Measurements from ENCODE around the gene MYBBP1A.
A peak's percentile ranks its signal among the peaks of the same experiment; 100 is the strongest.

MYBBP1A gene

DNA sequence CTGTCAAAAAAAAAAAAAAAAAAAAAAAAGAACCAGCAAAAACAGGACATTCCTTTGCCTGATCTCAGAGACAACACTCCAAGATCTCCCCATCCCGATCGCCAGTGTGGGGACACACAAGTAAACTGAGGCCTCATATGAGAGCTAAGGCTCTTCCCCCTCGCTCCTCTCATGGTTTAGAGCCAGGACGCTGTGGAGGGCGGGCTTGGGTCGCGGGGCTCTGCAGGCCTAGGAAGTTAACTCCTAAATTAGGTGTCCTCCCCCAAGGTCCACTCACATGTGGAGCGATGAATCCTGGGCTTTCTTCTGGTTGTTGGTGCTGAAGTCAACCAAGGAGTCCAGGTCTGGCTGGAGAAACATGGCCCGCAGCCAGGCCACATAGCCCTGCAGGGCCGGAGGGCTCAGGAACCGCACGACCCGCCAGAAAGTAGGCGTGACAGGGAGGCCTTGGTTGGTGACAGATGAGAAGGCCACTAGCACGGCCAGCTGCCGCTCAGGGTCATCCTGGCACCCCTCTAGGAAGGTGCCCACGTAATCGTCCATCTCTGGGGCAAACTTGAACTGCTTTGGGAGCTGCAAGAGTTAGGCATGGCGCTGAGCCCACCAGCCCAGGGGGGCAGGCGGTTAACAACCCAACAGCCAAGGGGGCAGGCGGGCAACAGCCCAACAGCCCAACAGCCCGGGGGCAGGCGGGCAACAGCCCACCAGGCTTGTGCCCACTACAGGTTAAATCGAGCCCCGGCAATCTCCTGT lies 5.2 kb downstream of the MYBBP1A start:
- no peak for DNase-seq

DNA sequence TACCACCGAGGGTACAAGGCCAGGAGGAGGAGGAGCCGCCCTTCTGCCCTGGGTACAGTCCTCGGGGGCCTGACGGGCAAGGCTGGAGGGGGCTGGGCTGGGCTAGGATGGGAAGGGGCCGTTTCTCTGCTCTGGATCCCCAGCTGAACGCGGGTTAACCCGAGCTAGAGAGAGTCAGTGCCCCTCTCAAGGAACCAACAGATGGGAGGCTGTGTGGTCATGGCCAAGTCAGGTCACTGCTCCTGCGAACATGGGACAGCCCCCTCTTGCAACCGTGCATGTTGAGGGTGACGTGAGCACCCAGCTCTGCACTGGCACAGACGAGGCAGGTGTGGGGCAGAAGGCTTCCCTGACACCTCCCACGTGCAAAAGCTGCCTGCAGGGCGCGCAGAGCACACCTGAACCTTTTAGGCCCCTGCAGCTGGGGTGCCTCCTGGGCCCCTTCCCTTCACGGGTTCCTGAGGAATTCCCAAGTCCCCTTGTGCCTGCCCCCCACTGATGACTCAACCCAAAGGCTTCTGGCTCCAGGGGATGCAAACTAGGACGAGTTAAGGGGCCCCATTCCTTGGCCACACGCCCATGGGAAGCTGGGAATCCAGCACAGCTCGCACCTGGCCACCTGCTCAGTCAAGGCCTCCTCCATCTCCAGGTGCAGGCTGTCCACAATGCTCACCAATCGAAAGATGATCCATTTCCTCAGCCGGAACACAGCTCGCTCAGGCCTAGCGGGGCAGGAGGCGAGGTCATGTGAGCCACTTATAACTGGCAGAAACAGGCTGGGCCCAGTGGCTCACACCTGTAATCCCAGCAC lies 6.3 kb downstream of the MYBBP1A start:
- no peak for DNase-seq

DNA sequence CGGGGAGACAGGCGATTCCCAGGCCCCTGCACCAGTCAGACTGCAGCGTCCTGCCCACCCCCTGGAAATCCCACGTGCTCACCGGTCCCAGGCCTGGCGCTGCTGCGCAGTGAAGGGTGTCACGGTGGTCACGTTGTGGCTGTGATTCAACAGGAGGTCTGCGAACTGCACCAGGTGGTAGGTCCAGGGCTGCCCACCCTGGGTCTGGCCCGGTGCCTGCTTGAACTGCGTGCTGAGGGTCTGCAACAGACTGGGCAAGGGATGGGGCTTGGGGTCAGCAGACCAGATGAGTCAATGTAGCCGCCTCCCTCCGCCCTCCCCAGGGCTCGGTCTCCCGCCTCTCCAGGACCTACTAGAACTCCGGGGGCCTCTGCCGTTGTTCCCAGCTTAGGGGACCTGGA lies 7.1 kb downstream of the MYBBP1A start:
- DNase-seq, result no peak

DNA sequence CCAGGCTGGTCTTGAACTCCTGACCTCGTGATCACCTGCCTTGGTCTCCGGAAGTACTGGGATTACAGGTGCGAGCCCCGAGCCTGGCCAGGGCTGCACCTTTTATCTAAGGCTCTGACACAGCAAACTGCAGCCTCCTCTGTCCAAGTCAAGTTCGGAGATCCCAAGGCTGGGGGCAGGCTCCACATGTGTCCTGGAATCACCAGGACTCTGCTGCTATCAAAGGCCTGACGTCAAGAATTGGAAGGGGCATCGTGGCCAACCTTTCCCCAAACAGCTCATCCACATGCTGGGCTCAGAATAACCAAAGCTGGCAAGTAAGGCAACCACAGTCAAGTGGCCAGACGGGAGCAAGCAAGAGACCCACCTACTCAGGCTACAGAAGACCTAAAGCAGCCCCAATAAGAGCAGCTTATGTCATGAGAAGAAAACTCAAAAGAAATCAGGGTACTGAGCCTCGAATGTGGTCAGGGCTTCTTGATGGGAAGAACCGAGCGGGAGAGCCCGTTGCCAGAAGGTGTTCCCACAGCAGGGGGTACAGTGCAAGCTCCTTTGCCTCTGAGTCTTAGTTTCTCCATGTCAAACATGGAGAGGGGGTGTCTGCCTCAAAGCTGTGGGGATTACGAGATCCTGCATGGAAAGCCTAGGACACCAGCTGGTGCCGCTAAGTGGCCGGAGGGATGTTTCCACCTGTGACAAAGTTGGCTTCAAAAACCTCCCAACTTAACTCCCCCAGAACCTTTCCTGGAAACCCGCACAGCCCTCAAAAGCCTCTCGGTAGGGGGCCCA lies 7.9 kb downstream of the MYBBP1A start:
- DNase-seq, result no peak

DNA sequence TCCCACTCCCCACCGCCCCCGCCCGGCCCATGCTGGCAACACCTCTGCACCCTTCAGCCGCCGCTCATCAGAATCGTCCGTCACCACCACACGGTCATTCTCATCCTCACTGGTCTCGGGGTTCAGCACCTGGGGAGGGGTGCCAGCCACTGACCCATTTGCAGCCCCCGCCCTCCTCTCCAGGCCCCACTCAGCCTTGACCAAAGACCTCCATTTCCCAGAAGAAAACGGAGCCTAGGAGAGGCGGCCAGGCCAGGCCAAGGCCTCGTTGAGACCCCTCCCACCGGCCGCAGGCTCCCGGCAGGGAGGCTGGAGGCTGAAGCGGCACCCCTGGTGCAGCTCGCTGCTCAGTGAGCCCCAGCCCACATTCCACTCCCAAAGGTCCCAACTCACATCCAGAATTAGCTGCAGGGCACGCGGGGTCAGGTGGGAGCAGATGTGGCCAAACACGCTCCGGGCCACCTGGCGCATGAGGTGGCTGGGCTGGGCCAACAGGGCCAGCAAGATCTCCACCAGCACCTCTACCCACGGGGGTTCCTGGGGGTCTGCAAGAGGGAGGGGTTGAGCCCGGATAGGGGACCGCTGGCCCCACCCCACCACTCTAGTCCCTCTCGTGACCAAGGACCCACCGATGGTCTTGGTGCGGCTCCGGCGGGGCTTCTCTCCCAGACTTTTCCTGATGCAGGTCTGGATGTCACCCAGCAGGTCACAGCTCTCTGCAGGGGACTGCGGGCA lies 9.8 kb downstream of the MYBBP1A start:
- DNase-seq, result no peak

DNA sequence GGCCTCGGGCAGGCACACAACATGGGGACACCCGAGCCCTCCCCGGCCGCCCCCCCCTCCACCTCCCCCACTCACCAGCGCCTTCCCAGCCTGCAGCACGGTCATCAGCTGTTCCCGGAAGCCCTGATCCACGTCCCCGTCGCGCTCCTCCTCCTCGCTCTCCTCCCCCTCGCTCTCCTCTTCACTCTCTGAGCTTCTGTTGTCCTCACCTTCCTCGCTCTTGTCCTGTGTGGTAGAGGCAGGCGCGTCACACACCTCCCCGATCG lies 10.3 kb downstream of the MYBBP1A start:
- DNase-seq, result no peak

DNA sequence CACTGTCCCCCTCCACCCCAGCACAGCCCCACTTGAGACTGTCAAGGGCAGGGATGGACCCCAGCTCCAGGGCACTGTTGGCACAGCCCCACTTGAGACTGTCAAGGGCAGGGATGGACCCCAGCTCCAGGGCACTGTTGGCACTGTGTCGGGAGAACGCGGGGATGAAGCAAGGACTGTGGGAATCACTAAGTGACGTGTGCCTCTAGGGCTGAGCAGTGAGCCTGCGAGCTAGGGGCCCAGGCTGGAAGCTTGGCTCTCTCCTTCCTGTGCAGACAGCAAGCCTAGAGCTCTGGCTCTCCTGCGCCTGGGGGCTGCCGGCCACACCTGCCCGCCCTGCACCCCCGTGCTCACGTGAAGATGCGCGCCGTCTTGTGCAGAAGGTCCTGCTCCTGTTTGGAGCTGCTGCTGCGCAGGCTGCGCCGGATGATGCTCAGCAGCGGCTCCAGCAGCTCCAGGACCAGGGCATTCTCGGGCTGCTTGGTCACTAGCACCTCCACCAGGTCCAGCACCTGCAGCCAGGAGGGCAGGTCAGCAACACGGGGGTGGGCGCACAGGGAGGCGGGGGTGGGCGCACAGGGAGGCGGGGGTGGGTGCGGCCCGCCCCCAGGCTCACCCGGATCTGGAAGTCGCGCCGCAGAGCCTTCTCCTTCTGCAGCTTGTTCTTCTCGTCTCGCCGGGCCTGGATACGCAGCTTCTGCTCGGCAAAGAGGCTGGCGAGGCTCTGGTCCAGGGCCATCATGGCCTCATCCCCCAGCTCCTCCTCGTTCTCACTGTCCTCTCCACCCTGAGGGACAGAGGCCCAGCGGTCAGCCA lies 10.8 kb downstream of the MYBBP1A start:
- no peak for DNase-seq

DNA sequence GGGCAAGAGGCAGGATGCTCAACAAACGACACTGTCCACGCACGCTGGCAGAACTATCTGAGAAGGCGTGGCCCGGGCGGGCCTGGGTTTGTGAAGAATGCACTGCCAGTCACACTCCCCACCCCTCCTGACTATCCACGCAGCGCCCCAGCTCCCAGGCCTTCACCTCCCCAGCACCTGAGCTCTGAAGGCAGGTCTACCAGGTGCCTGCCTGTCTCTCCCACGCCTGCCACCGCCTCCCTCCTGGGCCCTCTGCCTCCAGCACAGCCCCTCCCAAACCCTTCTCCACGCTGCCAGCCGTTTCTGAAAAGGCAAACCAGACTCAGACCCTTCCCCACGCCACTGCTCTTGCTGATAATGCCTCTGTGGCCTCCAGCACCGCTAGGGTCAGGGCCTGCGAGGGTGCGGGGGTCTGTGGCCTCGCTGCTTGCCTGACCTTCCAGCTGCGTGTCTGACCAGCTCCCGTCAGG lies 11.6 kb downstream of the MYBBP1A start:
- DNase-seq, result no peak

DNA sequence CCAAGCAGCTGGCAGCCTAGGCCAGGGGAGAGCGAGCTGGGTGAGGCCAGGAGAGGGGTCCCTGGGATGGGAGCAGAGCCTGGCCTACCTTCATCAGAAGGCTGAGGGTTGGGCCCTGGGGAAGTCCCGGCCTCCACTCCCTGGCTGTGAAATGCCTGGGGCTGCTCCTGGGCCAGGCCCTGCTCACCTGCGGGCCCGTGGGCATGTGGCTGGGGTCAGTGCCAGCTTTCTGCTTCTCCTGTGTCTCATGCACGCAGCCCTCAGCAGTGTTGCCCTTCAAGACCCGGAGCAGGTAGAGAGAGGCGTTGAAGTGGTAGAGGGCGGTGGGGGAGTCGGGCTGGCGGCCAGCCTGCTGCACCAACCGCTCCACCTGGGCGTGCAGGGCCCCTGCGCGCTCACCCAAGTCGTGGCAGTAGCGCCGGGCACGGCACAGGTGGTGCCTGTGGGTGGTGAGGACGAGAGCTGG lies 12.4 kb downstream of the MYBBP1A start:
- no peak for DNase-seq

DNA sequence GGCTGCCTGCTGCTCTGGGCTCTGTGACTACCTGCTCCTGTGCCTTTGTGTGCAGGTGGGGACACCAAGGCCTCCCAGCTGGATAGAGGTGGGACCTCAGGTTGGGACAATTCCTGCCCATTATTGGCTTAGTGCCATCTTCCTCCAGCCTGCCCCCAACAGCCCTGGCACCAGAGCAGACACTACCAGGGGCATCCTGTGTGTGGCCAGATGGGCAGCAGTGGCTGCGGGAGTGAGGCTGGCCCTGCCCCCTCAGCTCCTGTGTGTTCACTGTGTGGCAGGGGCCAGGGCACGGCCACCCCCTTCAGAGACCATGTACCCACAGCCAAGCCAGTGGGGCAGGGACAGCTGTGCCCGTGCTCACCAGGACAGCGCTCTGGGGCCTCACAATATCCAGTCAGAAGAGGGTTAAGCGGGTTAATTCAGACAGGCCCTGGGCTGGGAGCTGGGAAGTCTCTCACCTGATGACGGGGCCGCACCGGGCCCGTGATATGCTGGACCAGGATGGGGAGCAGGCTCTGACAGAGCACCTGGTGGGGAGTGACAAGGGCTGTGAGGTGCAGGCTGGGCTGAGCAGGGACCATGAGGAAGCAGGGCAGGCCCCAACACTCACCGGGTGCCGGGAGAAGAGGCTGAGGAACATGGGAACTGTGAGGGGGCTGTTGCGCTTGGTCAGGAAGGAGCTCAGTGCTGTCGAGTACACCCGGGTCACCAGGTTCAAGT lies 13.0 kb downstream of the MYBBP1A start:
- DNase-seq, result no peak

DNA sequence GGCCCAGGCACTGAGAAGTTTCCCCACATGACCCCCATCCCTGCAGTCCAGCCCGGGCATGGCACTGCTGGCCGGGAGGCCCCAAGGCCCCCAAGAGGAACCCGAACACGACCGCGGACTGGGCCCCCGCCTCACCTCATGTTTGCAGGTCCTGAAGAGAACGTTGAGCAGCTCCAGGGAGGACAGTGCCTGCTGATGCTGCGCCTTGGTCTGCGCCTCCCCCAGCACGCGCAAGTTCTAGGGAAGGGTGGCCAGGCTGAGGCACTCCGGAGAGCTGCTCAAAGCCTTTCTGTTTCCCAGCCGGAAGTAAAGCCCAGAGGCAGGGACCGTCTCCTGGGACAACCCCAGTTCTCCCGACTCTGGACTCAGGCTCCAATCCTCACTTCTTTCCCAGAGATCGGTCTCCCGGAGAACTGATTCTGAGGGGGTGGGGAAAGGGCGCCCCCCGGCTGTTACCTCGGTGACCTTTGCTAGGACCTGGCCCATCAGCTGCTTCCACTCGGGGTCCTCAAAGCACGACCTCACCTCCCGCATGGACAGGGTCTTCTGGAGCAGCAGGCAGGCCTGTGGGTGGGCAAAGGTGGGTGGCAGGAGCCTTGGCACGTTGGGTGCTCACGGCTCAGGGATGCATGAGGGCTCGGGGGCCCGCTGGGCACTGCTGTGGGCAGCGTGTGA lies 13.7 kb downstream of the MYBBP1A start:
- DNase-seq, result no peak

DNA sequence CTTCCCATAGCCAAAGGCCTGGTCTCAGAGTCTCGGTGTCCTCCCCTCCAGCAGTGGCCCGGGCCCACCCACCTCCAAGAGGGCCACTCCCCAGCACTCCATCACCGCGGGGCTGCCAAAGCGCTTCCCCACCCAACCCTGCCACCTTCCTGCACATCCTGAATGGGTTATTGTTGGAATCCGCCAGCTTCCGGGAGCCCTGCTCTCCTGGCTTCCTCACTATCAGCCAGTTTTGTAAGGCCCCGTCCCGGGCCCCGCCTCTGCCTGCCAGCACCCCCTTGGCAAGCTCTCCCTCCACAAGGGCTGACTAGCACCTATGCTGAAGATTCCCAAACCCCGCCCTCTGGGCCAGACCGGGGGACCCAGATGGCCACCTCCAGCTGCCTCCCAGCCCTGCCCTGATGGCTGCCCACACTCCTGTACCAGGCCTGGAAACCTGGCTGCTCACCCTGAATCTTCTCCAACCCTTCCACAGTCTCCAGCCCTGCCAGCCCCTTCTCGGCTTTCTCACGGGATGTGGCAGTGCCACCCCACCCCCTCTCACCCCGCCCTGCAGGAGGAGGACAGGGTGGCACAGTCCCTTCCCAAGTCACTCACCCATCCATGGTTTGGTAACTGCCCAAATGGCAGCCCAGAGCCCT lies 14.4 kb downstream of the MYBBP1A start:
- no peak for DNase-seq

DNA sequence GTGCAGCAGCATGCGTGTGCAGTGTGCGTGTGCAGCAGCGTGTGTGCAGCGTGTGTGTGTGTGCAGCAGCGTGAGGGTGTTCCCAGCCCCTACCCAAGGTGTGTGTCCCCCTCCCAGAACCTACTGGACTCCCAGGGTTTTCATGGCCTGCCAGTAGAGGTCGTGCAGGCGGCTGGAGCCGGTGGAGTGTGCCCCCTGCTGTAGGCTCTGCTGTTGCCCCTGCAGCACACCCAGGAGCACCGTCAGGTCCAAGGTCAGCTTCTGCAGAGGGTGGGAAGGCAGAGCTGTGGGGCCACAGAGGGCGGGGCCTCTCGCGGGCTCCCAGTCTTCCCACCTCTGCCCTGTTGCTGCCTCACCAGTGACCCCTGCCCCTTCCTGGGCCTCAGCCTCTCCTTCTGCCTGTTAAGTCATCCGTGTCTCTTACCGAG lies 14.9 kb downstream of the MYBBP1A start:
- DNase-seq, result peak; percentile 5

DNA sequence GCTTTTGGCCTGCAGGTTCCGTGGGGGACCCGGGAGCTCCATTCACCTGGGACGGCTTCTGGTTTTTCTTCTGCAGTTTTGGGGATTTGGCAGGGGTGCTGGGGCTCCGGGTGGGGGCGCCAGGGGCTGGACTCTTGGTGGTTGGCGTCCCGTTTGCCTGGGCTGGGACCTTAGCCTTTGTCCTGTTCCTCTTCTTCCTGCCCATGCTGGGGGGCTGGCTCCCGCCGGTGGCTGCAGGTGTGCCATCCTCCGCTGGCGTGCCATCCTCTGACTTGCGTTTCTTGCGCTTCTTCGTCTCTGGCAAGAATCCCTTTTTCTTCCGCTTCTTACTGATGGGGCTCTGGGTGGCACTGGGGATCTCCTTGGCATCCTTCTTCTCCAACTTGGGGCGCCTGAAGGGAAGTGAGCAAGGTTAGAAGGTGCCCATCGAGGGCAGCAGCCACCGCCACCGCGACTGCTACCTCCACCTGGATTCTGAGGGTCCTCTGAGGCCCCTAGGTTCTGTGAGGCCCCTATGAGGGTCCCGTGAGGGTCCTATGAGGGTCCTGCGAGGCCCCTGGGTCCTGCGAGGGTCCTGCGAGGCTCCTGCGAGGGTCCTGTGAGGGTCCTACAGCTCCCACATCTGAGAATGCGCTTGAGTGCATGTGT lies 15.5 kb downstream of the MYBBP1A start:
- DNase-seq, result no peak

DNA sequence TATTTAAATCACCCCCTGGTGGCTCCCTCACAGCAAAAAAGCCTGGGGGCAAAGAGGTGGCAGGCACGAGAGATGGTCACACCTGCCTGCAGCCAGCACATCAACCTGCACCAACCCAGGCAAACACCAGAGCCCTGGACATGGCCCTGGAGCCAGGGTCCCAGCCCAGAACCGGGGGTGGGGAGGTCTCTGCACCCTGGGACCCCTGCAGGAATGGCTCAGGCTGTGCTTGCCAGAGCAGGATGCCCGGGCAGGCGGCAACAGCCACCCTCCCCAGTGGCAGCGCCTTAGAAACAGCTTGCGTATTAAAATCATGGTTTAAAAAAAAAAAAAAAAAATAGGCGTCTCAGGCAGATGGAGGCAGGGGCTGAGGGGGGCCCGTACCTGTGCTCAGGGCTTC lies 16.2 kb downstream of the MYBBP1A start:
- DNase-seq, result no peak

DNA sequence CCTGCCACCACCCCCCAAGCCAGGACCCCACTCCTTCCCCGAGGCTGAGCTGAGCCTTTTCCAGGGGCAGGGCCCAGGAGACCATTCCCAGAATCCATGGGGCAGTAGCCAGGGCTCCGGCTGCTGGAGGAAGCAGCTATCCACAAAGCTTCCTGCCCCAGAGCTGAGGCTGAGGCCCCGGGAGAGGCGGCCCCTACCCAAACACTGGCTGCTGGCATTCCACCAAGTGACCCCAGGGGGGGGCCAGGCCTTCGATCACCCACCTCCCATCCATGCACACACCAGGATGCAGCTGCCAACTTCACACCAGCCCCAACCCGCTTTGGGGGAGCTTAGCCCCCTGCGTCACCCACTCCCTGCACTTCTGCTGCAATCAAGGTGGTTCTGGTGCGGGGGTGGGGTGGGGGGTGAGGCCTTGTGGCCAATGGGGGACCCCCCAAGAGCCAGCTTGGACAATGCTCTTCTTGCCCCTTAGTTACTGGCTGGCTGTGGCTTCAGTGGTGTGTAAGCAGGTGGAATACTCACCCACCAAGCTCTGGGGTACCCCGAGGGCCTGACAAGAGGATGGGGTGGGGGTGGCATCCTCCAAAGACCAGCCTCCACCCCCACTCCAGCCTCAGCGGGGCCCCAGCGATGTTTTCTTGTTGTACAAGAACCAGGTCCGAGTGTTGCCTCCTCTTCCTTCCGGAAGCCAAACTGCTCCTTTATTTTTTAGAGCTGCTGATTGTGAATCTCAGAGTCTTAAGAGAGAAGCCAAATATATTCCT lies 16.8 kb downstream of the MYBBP1A start:
- DNase-seq, result no peak

DNA sequence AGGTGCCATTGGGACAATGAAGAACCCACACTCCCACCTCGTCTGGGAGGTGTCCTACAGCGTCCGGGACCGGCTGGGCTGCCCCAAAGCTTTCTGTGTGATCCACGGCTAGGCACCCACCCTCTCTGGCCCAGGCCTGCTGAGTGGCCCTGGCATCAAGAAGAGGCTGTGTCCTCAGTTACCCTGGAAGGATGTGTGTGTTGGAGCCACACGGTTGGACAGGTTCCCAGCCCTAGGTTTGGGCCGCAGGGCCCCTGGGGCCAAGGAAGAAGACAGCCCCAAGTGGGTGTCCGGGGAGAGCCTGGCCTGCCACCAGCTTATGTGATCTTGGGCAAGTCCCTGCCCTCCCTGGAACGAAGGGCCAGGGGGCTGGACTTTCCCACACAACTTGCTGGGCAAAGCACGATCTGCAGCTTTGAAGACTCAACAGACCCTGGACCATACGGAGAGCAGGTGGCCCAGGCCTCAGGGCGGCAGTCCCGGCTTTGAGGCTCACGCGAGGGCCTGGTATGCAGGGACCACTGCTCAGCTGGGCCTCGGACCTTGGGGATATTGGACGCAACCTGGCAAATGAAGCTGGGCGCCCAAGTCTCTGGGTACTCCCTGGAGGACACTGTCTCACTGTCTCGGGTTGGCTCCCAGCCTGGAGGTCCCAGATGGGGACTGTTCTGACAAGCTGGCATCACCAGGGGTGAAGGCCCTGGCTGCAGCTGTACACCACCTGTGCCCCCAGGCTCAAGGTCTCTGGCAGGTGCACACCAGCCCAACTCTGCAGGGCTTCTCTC lies 17.5 kb downstream of the MYBBP1A start:
- no peak for DNase-seq

Measured in inflammatory macrophage treated with lipopolysaccharide for 4 hours (primary cell).